Gastrocnemius medialis (tissue), 4 donors: ENCODE measurements around the gene MAPK6. TPM values are rescaled to one million over a fixed set of nuclear protein-coding genes. Genes with fewer than 3 reads are reported as not detected.

Experiments
- ATAC-seq, 2 donors: fragments of 150-250 bp; one replicate each; pipeline ENCODE4 v1.9.1; 2016
- DNase-seq, 2 donors: peaks; one replicate each; pipeline ENCODE4 v3.0.0-alpha.2; 2019
- H3K27ac ChIP-seq, 4 donors: fragments of 200-600 bp; sonication (generic); 1 replicate in 1 of 4; 2 replicates in 3 of 4; pipeline ENCODE4 v1.5.1; 2016 to 2018; ENCODE audit warnings: mild to moderate bottlenecking in 2 of 4, moderate library complexity in 1 of 4
- H3K27me3 ChIP-seq, 3 donors: fragments of 200-600 bp; sonication (generic) in 2 of 3; 1 replicate in 1 of 3; 2 replicates in 2 of 3; pipeline versions ENCODE4 v1.5.1 to v1.6.0; 2016 to 2019; ENCODE audit warnings: mild to moderate bottlenecking in 1 of 3, moderate library complexity in 1 of 3
- H3K36me3 ChIP-seq, 2 donors: fragments of 200-600 bp; sonication (generic) in 1 of 2; one replicate each; pipeline ENCODE4 v1.5.1; 2017 to 2018
- H3K4me1 ChIP-seq, 2 donors: fragments of 200-600 bp; sonication (generic) in 1 of 2; one replicate each; pipeline ENCODE4 v1.5.1; 2016 to 2017; ENCODE audit warnings: mild to moderate bottlenecking in 2 of 2
- H3K4me3 ChIP-seq, 4 donors: fragments of 200-600 bp; sonication (generic) in 3 of 4; 1 replicate in 1 of 4; 2 replicates in 3 of 4; pipeline ENCODE4 v1.5.1; 2016 to 2019; ENCODE audit warnings: mild to moderate bottlenecking in 2 of 4
- H3K9me3 ChIP-seq, 3 donors: fragments of 200-600 bp; sonication (generic) in 2 of 3; 1 replicate in 1 of 3; 2 replicates in 2 of 3; pipeline ENCODE4 v1.5.1; 2016 to 2019
- CTCF ChIP-seq, 5 experiments: fragments of 450-650 bp in 3 of 5; fragments of 200-600 bp in 2 of 5; sonication (generic) in 2 of 5; IDR thresholded peaks in 4 of 5; conservative IDR thresholded peaks in 1 of 5; 1 replicate in 4 of 5; 2 replicates in 1 of 5; pipeline ENCODE4 v1.5.1; 2016 to 2019; ENCODE audit warnings: antibody characterized with exemption in 5 of 5, mild to moderate bottlenecking in 3 of 5, moderate library complexity in 3 of 5
- POLR2A ChIP-seq, 2 donors: fragments of 450-650 bp; IDR thresholded peaks; one replicate each; pipeline ENCODE4 v1.6.1; 2017; ENCODE audit warnings: antibody characterized with exemption in 2 of 2, mild to moderate bottlenecking in 2 of 2, moderate library complexity in 2 of 2
- in situ Hi-C, 4 donors: fragments of 200-750 bp; cut with MboI; loops; one replicate each; pipeline versions ENCODE4 v1.15.0 to v1.8.0; 2017; ENCODE audit warnings: low sequenced_read_pairs in 4 of 4
- intact Hi-C: fragments of 100-400 bp; cut with DNase I; formaldehyde crosslinking; loops from one replicate; pipeline ENCODE4 v1.15.1; 2023; ENCODE audit warnings: low total_unique reads
- total RNA-seq, 4 donors: library from RNA; depleted of rRNA; stranded (reverse); fragments of >200 nt; gene quantifications; one replicate each; pipeline versions ENCODE4 v1.1.0 to v1.2.3, GENCODE V29; 2016

MAPK6 gene
- 10 to 100 TPM; 47.6 to 84.4 (median 56.4) TPM for total RNA-seq

- H3K27ac ChIP-seq = peak within 1 kb of the TSS; percentile 92 to 99 (median 97)
- peak within 1 kb of the TSS; percentile 66 to 80 (median 71) for H3K4me3 ChIP-seq
- no peaks in the 10 kb centered on the region for H3K36me3 ChIP-seq
- in situ Hi-C loops (no loop called here), intact Hi-C loops (loop anchor here (2.0 kb wide), 1 partner anchor 48 kb away; the partner anchor contains the start of gene LEO1)
- no peaks in the 10 kb centered on the region for H3K27me3 ChIP-seq
- ATAC-seq (peak; percentile 79 to 83), DNase-seq (peak; percentile 88 to 91)
- H3K9me3 ChIP-seq = no peaks in the 10 kb centered on the region
- H3K4me1 ChIP-seq = peaks cover 28 to 32% of the 10 kb centered on the region in 2 donors
- TF ChIP-seq POLR2A (IDR thresholded peaks at IDR 0.05) (peak; percentile 89 to 92), CTCF (IDR thresholded peaks at IDR 0.05 in 4 of 5, conservative IDR thresholded peaks at IDR 0.05 in 1 of 5) (peak in 1 of 5 experiments; percentile 5)
These were observed at the start of gene MAPK6 for GRCh38 chr15:52018693-52019393. Gene MAPK6 (plus strand): TSS chr15:52019219. CDS start chr15:52046461, 27,242 bp downstream.

DNA sequence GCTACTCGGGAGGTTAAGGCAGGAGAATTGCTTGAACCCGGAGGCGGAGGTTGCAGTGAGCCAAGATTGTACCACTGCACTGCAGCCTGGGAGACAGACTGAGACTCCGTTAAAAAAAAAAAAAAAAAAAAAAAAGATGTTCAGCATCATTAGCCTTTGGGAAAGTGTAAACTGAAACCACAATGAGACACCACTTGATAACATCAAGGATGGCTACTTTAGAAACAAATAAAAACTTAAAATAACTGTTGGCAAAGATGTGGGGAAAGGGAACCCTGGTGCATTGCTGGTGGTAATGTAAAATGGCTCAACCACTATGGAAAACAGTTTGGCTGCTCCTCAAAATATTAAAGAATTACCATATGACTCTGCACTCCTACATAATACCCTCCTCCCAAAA is 49.3 kb upstream of the MAPK6 start:
- H3K27me3 ChIP-seq = no peaks in the 10 kb centered on the region
- no peak for TF ChIP-seq CTCF (IDR thresholded peaks at IDR 0.05 in 4 of 5, conservative IDR thresholded peaks at IDR 0.05 in 1 of 5)
- no peak for TF ChIP-seq POLR2A (IDR thresholded peaks at IDR 0.05)
- no peak for ATAC-seq
- intact Hi-C loops (loop anchor here (2.0 to 5.0 kb wide), 2 partner anchors 49 to 168 kb away; partner anchors contain the start of gene MAPK6), in situ Hi-C loops (loop anchor here in 2 of 4 donors (5.0 to 10.0 kb wide), 2 partner anchors 108 to 115 kb away; no protein-coding TSS in a partner anchor)
- H3K27ac ChIP-seq = no peak overlapping the region
- H3K4me3 ChIP-seq = no peak overlapping the region
- no peaks in the 10 kb centered on the region for H3K9me3 ChIP-seq
- no peaks in the 10 kb centered on the region for H3K36me3 ChIP-seq
- peaks cover 12 to 15% of the 10 kb centered on the region in 2 donors for H3K4me1 ChIP-seq
- DNase-seq = no peak

DNA sequence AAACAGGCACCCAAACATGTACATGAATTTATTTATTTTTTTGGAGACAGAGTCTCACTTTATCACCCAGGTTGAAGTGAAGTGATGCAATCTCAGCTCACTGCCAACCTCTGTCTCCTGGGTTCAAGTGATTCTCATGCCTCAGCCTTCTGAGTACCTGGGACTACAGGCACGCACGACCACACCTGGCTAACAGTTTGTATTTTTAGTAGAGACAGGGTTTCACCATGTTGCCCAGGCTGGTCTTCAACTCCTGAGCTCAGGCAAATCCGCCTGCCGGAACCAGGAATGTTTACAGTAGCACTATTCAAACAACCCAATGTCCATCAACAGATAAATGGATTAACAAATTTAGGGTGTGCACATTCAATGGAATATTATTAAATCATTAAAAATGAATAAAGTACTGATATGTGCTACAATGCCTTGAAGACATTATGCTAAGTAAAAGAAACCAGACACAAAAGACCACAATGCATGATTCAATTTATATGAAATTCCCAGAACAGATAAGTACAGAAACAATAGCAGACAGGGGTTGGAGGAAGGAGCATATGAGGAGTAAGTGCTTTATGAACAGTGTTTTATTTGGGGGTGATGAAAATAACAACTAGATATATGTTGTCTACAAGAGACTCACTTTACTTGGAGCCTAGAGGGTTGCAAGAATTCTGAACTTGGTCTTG is 48.7 kb upstream of the MAPK6 start:
- in situ Hi-C loops (no loop called here), intact Hi-C loops (loop anchor here (2.0 to 5.0 kb wide), 2 partner anchors 49 to 167 kb away; partner anchors contain the start of gene MAPK6)
- ATAC-seq (no peak), DNase-seq (no peak)
- Histone ChIP-seq H3K36me3 (no peaks in the 10 kb centered on the region), H3K27ac (no peak overlapping the region), H3K9me3 (no peaks in the 10 kb centered on the region), H3K4me3 (peak overlapping the region in 2 of 4 donors; percentile 85 to 95), H3K4me1 (peaks cover 12 to 15% of the 10 kb centered on the region in 2 donors), H3K27me3 (no peaks in the 10 kb centered on the region)
- TF ChIP-seq CTCF (IDR thresholded peaks at IDR 0.05 in 4 of 5, conservative IDR thresholded peaks at IDR 0.05 in 1 of 5) (no peak), POLR2A (IDR thresholded peaks at IDR 0.05) (no peak)

DNA sequence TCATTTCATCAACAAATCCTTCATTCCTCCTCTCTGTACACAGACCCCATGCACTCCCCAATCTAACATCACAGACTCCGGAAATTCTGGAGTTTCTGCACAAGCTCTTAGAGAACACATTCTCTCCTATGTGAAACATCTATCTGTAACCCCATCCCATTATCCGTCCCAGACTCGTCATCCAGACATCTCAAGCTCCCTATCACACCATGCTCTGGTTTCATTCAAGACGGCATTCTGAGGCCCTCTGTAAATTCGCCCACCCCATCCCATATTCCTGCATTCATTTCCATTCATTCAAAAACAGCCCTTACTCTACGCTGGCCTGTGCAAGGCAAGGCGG is 48.0 kb upstream of the MAPK6 start:
- peak in 1 of 2 donors; percentile 7 for ATAC-seq
- Histone ChIP-seq H3K9me3 (no peaks in the 10 kb centered on the region), H3K27ac (peak overlapping the region; percentile 82 to 91 (median 86)), H3K4me1 (peaks cover 12 to 15% of the 10 kb centered on the region in 2 donors), H3K27me3 (no peaks in the 10 kb centered on the region), H3K4me3 (peak overlapping the region; percentile 71 to 95 (median 90)), H3K36me3 (no peaks in the 10 kb centered on the region)
- in situ Hi-C loops (no loop called here), intact Hi-C loops (loop anchor here (1.0 to 5.0 kb wide), 3 partner anchors 48 to 166 kb away; partner anchors contain the start of gene MAPK6)
- TF ChIP-seq POLR2A (IDR thresholded peaks at IDR 0.05) = no peak
- TF ChIP-seq CTCF (IDR thresholded peaks at IDR 0.05 in 4 of 5, conservative IDR thresholded peaks at IDR 0.05 in 1 of 5) = no peak
- no peak for DNase-seq
